Measurements from ENCODE around the gene SLC2A8.

Gene SLC2A8

GRCh38 chr9:127411122-127411521 is 14.2 kb downstream of the SLC2A8 start:
- TF ChIP-seq CTCF (IDR thresholded peaks at IDR 0.05; ENCODE audit: low read depth, low read length), result no peak
- no peak for DNase-seq (ENCODE audit: extremely low read depth, low read depth)

- DNase-seq (ENCODE audit: extremely low read depth, low read depth), result no peak
- no peak for TF ChIP-seq CTCF (IDR thresholded peaks at IDR 0.05; ENCODE audit: low read depth, low read length)
These were observed 18.2 kb downstream of the SLC2A8 start for GRCh38 chr9:127415141-127415540.

- TF ChIP-seq CTCF (IDR thresholded peaks at IDR 0.05; ENCODE audit: low read depth, low read length), result no peak
These were observed 18.7 kb downstream of the SLC2A8 start for GRCh38 chr9:127415657-127416056.

GRCh38 chr9:127417131-127418036 is 20.4 kb downstream of the SLC2A8 start:
- no peak for TF ChIP-seq CTCF (IDR thresholded peaks at IDR 0.05; ENCODE audit: low read depth, low read length)
- DNase-seq (ENCODE audit: extremely low read depth, low read depth), result no peak

More at GRCh38 chr9:127415657-127416056, 18.7 kb downstream of the SLC2A8 start:
- DNase-seq (ENCODE audit: extremely low read depth, low read depth), result no peak

GRCh38 chr9:127418037-127418471 is 21.1 kb downstream of the SLC2A8 start:
- peak; percentile 6 for TF ChIP-seq CTCF (IDR thresholded peaks at IDR 0.05; ENCODE audit: low read depth, low read length)
- DNase-seq (ENCODE audit: extremely low read depth, low read depth), result no peak

GRCh38 chr9:127419348-127419747 is 22.4 kb downstream of the SLC2A8 start:
- DNase-seq (ENCODE audit: extremely low read depth, low read depth), result no peak
- no peak for TF ChIP-seq CTCF (IDR thresholded peaks at IDR 0.05; ENCODE audit: low read depth, low read length)

- no peak for TF ChIP-seq CTCF (IDR thresholded peaks at IDR 0.05; ENCODE audit: low read depth, low read length)
- DNase-seq (ENCODE audit: extremely low read depth, low read depth), result no peak
These were observed 24.1 kb downstream of the SLC2A8 start for GRCh38 chr9:127421057-127421456.
